Stimulated activated memory B cell treated with anti-CD40 and anti-IgM and Interleukin-4, amounts not matched to agents 10 μg/mL and 1 μg/mL and 100 μg/mL, for 72 hours (primary cell): ENCODE measurements around the gene VCPKMT.

Source experiments
- ATAC-seq: fragments of 150-1000 bp; cut with Tn5 transposase; 2 replicates; pipeline ENCODE4 v1.10.0; 2021
- H3K27ac Mint-ChIP-seq: one replicate; pipeline ENCODE4 v1.8.0; 2022; ENCODE audit warnings: mild to moderate bottlenecking, mixed read lengths
- H3K27me3 Mint-ChIP-seq: one replicate; pipeline ENCODE4 v1.8.0; 2022; ENCODE audit warnings: mixed read lengths
- H3K36me3 Mint-ChIP-seq: one replicate; pipeline ENCODE4 v1.8.0; 2022; ENCODE audit warnings: mixed read lengths
- H3K4me1 Mint-ChIP-seq: one replicate; pipeline ENCODE4 v1.8.0; 2022; ENCODE audit warnings: mixed read lengths
- H3K4me3 Mint-ChIP-seq: one replicate; pipeline ENCODE4 v1.8.0; 2022; ENCODE audit warnings: mild to moderate bottlenecking, moderate library complexity, mixed read lengths
- H3K9me3 Mint-ChIP-seq: one replicate; pipeline ENCODE4 v1.8.0; 2022; ENCODE audit warnings: mixed read lengths

The VCPKMT gene

DNA sequence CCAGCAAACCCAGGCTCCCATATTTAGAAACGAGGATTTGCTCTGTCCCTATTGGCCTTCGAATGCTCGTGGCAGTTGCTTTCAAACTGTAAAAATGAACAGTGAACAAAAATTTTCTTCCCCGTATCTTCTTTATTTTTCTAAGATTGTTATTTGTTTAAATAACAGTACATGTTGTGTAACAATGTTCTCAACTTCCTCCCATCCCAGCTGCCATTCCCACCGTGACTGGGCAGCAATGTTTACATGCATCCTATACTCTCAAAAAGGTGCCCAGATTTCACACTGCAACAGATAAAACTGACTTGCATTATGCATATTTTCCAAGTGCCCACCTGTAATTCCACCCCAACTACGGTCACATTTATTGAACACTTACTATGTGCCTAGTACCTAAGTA is 12.8 kb downstream of the VCPKMT start:
- Mint-ChIP-seq H3K4me1 (peaks cover 25% of the 10 kb centered on the region), H3K27ac (peak overlapping the region; percentile 79), H3K4me3 (peak overlapping the region; percentile 47), H3K36me3 (peaks cover 29% of the 10 kb centered on the region), H3K9me3 (no peaks in the 10 kb centered on the region), H3K27me3 (no peaks in the 10 kb centered on the region)
- no peak for ATAC-seq

DNA sequence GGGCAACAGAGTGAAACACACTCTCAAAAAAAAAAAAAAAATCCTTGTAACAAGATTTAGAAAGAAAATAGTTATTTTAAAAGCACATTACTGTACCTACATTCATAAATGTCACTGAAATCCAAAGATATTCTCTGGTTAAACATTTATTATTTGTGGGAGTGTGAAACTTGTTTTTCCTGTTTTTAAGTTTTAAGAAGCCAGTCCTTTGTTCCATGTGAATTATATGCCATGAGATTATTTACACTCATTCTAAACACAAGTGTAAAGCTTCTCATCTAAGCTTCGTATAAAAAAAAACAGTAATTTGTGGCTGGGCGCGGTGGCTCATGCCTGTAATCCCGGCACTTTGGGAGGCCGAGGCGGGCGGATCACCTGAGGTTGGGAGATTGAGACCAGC is 15.0 kb downstream of the VCPKMT start:
- Mint-ChIP-seq H3K4me3 (no peak overlapping the region), H3K27ac (no peak overlapping the region), H3K27me3 (no peaks in the 10 kb centered on the region), H3K9me3 (no peaks in the 10 kb centered on the region), H3K4me1 (peaks cover 35% of the 10 kb centered on the region), H3K36me3 (peaks cover 27% of the 10 kb centered on the region)
- ATAC-seq: no peak

DNA sequence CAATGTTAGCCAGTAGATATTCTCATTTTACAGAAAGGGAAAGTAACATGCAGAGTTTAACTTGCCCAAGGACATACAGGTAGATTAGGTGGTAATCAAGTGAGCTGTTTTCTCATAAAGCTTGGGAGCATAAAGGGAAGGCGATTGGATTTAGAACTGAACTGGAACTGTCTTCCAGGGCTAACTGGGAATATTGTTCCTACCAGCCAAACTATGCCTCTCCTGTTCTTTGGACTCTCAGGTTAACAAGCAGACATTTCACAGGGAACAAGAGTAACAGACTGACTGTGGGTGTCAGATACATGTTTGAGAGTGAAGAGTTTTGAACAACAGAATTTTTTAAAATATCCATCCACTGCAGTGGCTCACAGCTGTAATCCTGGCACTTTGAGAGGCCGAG is 15.6 kb downstream of the VCPKMT start:
- ATAC-seq: no peak
- Mint-ChIP-seq H3K27ac (peak overlapping the region; percentile 15), H3K27me3 (no peaks in the 10 kb centered on the region), H3K4me3 (no peak overlapping the region), H3K36me3 (peaks cover 24% of the 10 kb centered on the region), H3K4me1 (peaks cover 41% of the 10 kb centered on the region), H3K9me3 (no peaks in the 10 kb centered on the region)

GRCh38 chr14:50099335-50099734 is 17.0 kb downstream of the VCPKMT start:
- Mint-ChIP-seq H3K27ac (peak overlapping the region; percentile 15), H3K4me3 (no peak overlapping the region), H3K4me1 (peaks cover 46% of the 10 kb centered on the region), H3K9me3 (no peaks in the 10 kb centered on the region), H3K36me3 (peaks cover 28% of the 10 kb centered on the region), H3K27me3 (no peaks in the 10 kb centered on the region)
- no peak for ATAC-seq

DNA sequence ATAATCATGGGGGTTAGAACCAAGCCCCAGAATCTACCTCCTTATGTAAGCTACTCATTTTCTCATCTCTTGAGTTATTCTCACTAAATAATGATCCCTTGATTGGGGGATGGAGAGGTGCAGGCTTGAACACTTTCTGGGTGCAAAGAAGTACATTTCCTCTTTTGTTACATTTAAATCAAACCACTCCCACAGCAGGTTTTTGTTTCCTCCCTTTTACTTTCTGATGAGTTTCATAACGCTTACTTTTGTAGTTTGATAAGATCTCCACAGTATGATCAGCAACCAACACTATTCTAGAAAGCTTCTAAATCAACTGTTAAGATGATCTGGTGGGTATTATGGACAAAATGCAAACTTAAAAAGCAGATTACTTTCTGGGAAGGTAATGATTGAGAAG is 20.5 kb downstream of the VCPKMT start:
- peak overlapping the region; percentile 43 for H3K4me3 Mint-ChIP-seq
- ATAC-seq: peak; percentile 58
- peak overlapping the region; percentile 63 for H3K27ac Mint-ChIP-seq
- peaks cover 34% of the 10 kb centered on the region for H3K36me3 Mint-ChIP-seq
- H3K4me1 Mint-ChIP-seq: peaks cover 63% of the 10 kb centered on the region
- no peaks in the 10 kb centered on the region for H3K9me3 Mint-ChIP-seq
- H3K27me3 Mint-ChIP-seq: no peaks in the 10 kb centered on the region

- H3K27ac Mint-ChIP-seq: peak overlapping the region; percentile 30
- H3K4me3 Mint-ChIP-seq: no peak overlapping the region
- no peak for ATAC-seq
- H3K4me1 Mint-ChIP-seq: peaks cover 60% of the 10 kb centered on the region
- H3K36me3 Mint-ChIP-seq: peaks cover 33% of the 10 kb centered on the region
- peaks cover 3% of the 10 kb centered on the region for H3K9me3 Mint-ChIP-seq
- H3K27me3 Mint-ChIP-seq: no peaks in the 10 kb centered on the region
These were observed 22.2 kb downstream of the VCPKMT start for GRCh38 chr14:50094056-50094755.

GRCh38 chr14:50093496-50093895 is 22.9 kb downstream of the VCPKMT start:
- H3K9me3 Mint-ChIP-seq: peaks cover 3% of the 10 kb centered on the region
- ATAC-seq: no peak
- peaks cover 58% of the 10 kb centered on the region for H3K4me1 Mint-ChIP-seq
- no peak overlapping the region for H3K4me3 Mint-ChIP-seq
- no peaks in the 10 kb centered on the region for H3K27me3 Mint-ChIP-seq
- H3K36me3 Mint-ChIP-seq: peaks cover 31% of the 10 kb centered on the region
- peak overlapping the region; percentile 30 for H3K27ac Mint-ChIP-seq

- Mint-ChIP-seq H3K27me3 (no peaks in the 10 kb centered on the region), H3K36me3 (peaks cover 36% of the 10 kb centered on the region), H3K27ac (peak overlapping the region; percentile 30), H3K4me3 (no peak overlapping the region), H3K4me1 (peaks cover 68% of the 10 kb centered on the region), H3K9me3 (peaks cover 3% of the 10 kb centered on the region)
- no peak for ATAC-seq
These were observed 24.3 kb downstream of the VCPKMT start for GRCh38 chr14:50092006-50092555.

DNA sequence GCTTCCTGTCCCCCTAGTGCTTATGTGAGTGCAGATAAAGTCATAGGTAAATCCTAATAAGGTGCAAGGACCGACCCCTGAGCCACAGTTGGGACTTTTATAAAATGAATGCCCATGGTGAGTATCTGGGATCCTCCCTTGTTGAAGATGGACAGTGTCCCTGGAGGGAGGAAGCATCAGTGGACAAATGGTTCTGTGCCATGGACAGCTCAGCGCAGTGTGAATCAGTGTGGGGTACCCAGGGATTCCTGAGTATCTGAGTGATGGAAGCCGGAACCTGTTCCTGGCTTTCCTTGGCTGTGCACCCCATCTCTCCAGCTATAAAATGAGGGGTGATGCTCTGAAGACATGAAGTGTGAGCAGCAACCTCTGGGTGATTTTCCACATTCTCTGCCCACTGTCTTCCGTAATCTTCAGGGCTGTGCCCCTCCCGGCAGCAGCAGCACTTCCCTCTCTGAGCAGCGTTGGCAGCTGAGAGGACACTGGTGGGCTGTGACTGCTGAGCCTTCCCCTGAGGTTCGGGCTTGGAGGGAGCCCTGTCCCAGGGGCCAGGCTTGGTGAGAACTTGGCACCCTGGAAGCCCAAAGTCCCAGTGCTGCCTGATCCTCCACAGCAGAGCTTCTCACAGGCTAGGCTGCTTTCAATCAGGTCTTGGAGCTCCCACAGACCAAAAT is 25.0 kb downstream of the VCPKMT start:
- Mint-ChIP-seq H3K4me3 (no peak overlapping the region), H3K4me1 (peaks cover 64% of the 10 kb centered on the region), H3K36me3 (peaks cover 29% of the 10 kb centered on the region), H3K9me3 (peaks cover 3% of the 10 kb centered on the region), H3K27me3 (no peaks in the 10 kb centered on the region), H3K27ac (peak overlapping the region; percentile 30)
- peak; percentile 44 for ATAC-seq

- Mint-ChIP-seq H3K27ac (peak overlapping the region; percentile 97), H3K27me3 (no peaks in the 10 kb centered on the region), H3K4me3 (no peak overlapping the region), H3K4me1 (peaks cover 76% of the 10 kb centered on the region), H3K36me3 (peaks cover 30% of the 10 kb centered on the region), H3K9me3 (peaks cover 3% of the 10 kb centered on the region)
- no peak for ATAC-seq
These were observed 27.2 kb downstream of the VCPKMT start for GRCh38 chr14:50089208-50089607.

- no peak overlapping the region for H3K4me3 Mint-ChIP-seq
These were observed 27.6 kb downstream of the VCPKMT start for GRCh38 chr14:50088731-50089130.

DNA sequence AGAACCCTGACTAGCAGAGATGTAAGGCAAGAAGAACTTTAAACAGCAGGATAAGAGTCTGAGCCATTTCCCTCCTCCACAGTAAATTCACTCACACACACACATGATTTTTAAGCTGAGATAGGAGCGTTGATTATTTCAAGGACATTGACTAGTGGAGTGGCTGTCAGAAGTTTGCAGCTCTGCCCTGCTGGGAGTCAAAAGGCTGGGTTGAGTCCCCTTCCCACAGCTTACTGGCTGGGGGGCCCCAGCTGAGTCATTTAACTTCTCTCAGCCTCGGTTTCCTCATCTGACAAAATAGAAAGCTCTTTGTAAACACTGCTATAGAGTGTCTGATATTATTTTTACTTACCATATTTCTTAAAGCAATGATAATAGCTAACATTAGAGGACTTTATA is 28.3 kb downstream of the VCPKMT start:
- peaks cover 28% of the 10 kb centered on the region for H3K36me3 Mint-ChIP-seq
- no peak for ATAC-seq
- peak overlapping the region; percentile 97 for H3K27ac Mint-ChIP-seq
- no peaks in the 10 kb centered on the region for H3K27me3 Mint-ChIP-seq
- H3K9me3 Mint-ChIP-seq: peaks cover 3% of the 10 kb centered on the region
- H3K4me3 Mint-ChIP-seq: peak overlapping the region; percentile 19
- H3K4me1 Mint-ChIP-seq: peaks cover 80% of the 10 kb centered on the region

More at GRCh38 chr14:50088731-50089130, 27.6 kb downstream of the VCPKMT start:
- peak overlapping the region; percentile 97 for H3K27ac Mint-ChIP-seq
- peaks cover 30% of the 10 kb centered on the region for H3K36me3 Mint-ChIP-seq
- ATAC-seq: no peak
- peaks cover 80% of the 10 kb centered on the region for H3K4me1 Mint-ChIP-seq
- peaks cover 3% of the 10 kb centered on the region for H3K9me3 Mint-ChIP-seq
- H3K27me3 Mint-ChIP-seq: no peaks in the 10 kb centered on the region

- ATAC-seq: no peak
- no peaks in the 10 kb centered on the region for H3K27me3 Mint-ChIP-seq
These were observed 28.8 kb downstream of the VCPKMT start for GRCh38 chr14:50087341-50088116.

GRCh38 chr14:50086321-50086711 is 30.1 kb downstream of the VCPKMT start:
- H3K9me3 Mint-ChIP-seq: peaks cover 3% of the 10 kb centered on the region
- no peak for ATAC-seq
- peak overlapping the region; percentile 97 for H3K27ac Mint-ChIP-seq
- H3K4me3 Mint-ChIP-seq: peak overlapping the region; percentile 64
- peaks cover 83% of the 10 kb centered on the region for H3K4me1 Mint-ChIP-seq
- peaks cover 20% of the 10 kb centered on the region for H3K36me3 Mint-ChIP-seq
- no peaks in the 10 kb centered on the region for H3K27me3 Mint-ChIP-seq

More at GRCh38 chr14:50087341-50088116, 28.8 kb downstream of the VCPKMT start:
- peaks cover 3% of the 10 kb centered on the region for H3K9me3 Mint-ChIP-seq
- peak overlapping the region; percentile 30 for H3K4me3 Mint-ChIP-seq
- peaks cover 81% of the 10 kb centered on the region for H3K4me1 Mint-ChIP-seq
- H3K36me3 Mint-ChIP-seq: peaks cover 23% of the 10 kb centered on the region
- H3K27ac Mint-ChIP-seq: peak overlapping the region; percentile 97
